GM04504 (cell line): ENCODE measurements around the gene CARMIL1.

Source experiments
- DNase-seq: peaks from one replicate; pipeline ENCODE4 v3.0.0-alpha.2; 2012; ENCODE audit warnings: low read depth

The CARMIL1 gene

GRCh38 chr6:25334793-25335192 lies 55.6 kb downstream of the CARMIL1 start:
- no peak for DNase-seq

- no peak for DNase-seq
These were observed 57.8 kb downstream of the CARMIL1 start for GRCh38 chr6:25336996-25337395.

GRCh38 chr6:25337431-25337830 lies 58.3 kb downstream of the CARMIL1 start:
- no peak for DNase-seq

GRCh38 chr6:25340431-25341202 lies 61.4 kb downstream of the CARMIL1 start:
- DNase-seq, result no peak

- DNase-seq, result no peak
These were observed 62.0 kb downstream of the CARMIL1 start for GRCh38 chr6:25341203-25341552.

GRCh38 chr6:25341923-25342619 lies 62.9 kb downstream of the CARMIL1 start:
- DNase-seq, result no peak

- DNase-seq, result peak; percentile 28
These were observed 63.6 kb downstream of the CARMIL1 start for GRCh38 chr6:25342802-25343201.

GRCh38 chr6:25343984-25344383 lies 64.8 kb downstream of the CARMIL1 start:
- no peak for DNase-seq

GRCh38 chr6:25344827-25345226 lies 65.7 kb downstream of the CARMIL1 start:
- DNase-seq, result no peak

GRCh38 chr6:25346064-25346463 lies 66.9 kb downstream of the CARMIL1 start:
- no peak for DNase-seq

- no peak for DNase-seq
These were observed 71.4 kb downstream of the CARMIL1 start for GRCh38 chr6:25350573-25350972.

- DNase-seq, result no peak
These were observed 72.3 kb downstream of the CARMIL1 start for GRCh38 chr6:25351485-25351884.

GRCh38 chr6:25352285-25352684 lies 73.1 kb downstream of the CARMIL1 start:
- no peak for DNase-seq

GRCh38 chr6:25354078-25354932 lies 75.1 kb downstream of the CARMIL1 start:
- DNase-seq, result peak; percentile 23

- DNase-seq, result peak; percentile 74
These were observed 80.2 kb downstream of the CARMIL1 start for GRCh38 chr6:25359191-25359861.

- no peak for DNase-seq
These were observed 80.7 kb downstream of the CARMIL1 start for GRCh38 chr6:25359891-25360290.

GRCh38 chr6:25360621-25361020 lies 81.4 kb downstream of the CARMIL1 start:
- peak; percentile 42 for DNase-seq

GRCh38 chr6:25363427-25363826 lies 84.3 kb downstream of the CARMIL1 start:
- no peak for DNase-seq

GRCh38 chr6:25365154-25365553 lies 86.0 kb downstream of the CARMIL1 start:
- no peak for DNase-seq

- DNase-seq, result no peak
These were observed 87.8 kb downstream of the CARMIL1 start for GRCh38 chr6:25366903-25367545.

- DNase-seq, result no peak
These were observed 89.9 kb downstream of the CARMIL1 start for GRCh38 chr6:25369036-25369432.
